ENCODE measurements around the gene GFRA1. TPM values are rescaled to one million over a fixed set of nuclear protein-coding genes. Genes with fewer than 3 reads are reported as not detected.

Gene GFRA1
- total RNA-seq, 1 experiment from 2014 or later, result 0.30 TPM

DNA sequence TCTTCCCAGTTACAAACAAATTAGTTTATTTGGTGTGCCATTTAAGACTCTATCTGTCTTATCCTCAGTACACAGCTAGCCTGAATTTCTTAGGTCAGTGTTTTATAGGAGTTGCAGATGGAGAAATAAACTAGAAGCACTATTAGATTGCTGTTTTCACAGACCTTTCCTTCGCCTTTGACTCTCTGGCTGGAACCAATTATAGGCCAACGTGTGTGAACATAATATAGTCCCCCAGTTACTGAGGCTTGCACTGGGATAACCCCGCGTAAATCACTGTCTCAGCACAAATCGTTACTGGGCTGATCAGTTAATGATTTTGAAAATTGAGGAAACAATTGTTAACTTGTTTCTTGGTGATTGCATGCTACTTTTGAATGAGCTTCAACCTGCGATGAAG is 233.4 kb downstream of the GFRA1 start:
- Histone ChIP-seq H3K9me2 (ENCODE audit: insufficient read depth) (no peaks in the 10 kb centered on the region), H3K9ac (ENCODE audit: low read length) (no peak overlapping the region), H3K36me3 (ENCODE audit: control insufficient read depth in 1 of 2, insufficient read depth in 2 of 2, low read length in 2 of 2) (no peaks in the 10 kb centered on the region), H3K9me3 (ENCODE audit: control insufficient read depth in 1 of 2, insufficient read depth in 1 of 2, low read depth in 1 of 2, low read length in 2 of 2) (no peaks in the 10 kb centered on the region), H3K27ac (ENCODE audit: low read depth, low read length) (no peak overlapping the region), H3K4me2 (ENCODE audit: low read length) (no peak overlapping the region), H3K4me1 (ENCODE audit: control insufficient read depth in 1 of 2, insufficient read depth in 2 of 2, low read length in 2 of 2) (no peaks in the 10 kb centered on the region), H3K79me2 (ENCODE audit: insufficient read depth, low read length) (no peaks in the 10 kb centered on the region), H3K4me3 (replicated peaks in 1 of 2; ENCODE audit: low read depth in 1 of 2, low read length in 2 of 2) (no peak overlapping the region), H3K27me3 (ENCODE audit: insufficient read depth, low read length) (peaks cover 4% of the 10 kb centered on the region; the same call in 1 of the 2 replicates), H4K20me1 (ENCODE audit: insufficient read depth) (no peaks in the 10 kb centered on the region), H2AFZ (ENCODE audit: low read depth, low read length, poor library complexity, severe bottlenecking) (no peak overlapping the region)
- no peak for ATAC-seq
- BruUV-seq (replicated peaks), result no TSS peak
- CTCF ChIA-PET, result no interaction called here
- POLR2A ChIA-PET, result no interaction called here
- RAD21 ChIA-PET (ENCODE audit: low non-redundant PET in 1 of 2, low total read pairs in 2 of 2, uncharacterized antibody in 2 of 2, unreplicated experiment in 2 of 2), result no interaction called here
- intact Hi-C loops (cut with micrococcal nuclease), result no loop called here
- DNase-seq (ENCODE audit: low read depth, low spot score), result no peak
- TF ChIP-seq SRF (IDR thresholded peaks at IDR 0.05; ENCODE audit: low read depth) (no peak), SIN3A (IDR thresholded peaks at IDR 0.05; ENCODE audit: low read depth) (no peak), POLR2A (IDR thresholded peaks at IDR 0.05; ENCODE audit: borderline replicate concordance, extremely low read depth, insufficient read depth, insufficient read length) (no peak), CBX3 (IDR thresholded peaks at IDR 0.05; ENCODE audit: low read depth) (no peak), ZNF274 (IDR thresholded peaks at IDR 0.05; ENCODE audit: low read depth, low read length) (no peak), ELF1 (IDR thresholded peaks at IDR 0.05; ENCODE audit: borderline replicate concordance, low read depth) (no peak), SP1 (IDR thresholded peaks at IDR 0.05; ENCODE audit: low read depth) (no peak), CEBPB (IDR thresholded peaks at IDR 0.05; ENCODE audit: low read depth) (no peak), EGR1 (IDR thresholded peaks at IDR 0.05; ENCODE audit: low read depth) (no peak), EZH2 (IDR thresholded peaks at IDR 0.05) (no peak), RAD21 (IDR thresholded peaks at IDR 0.05; ENCODE audit: low read depth) (no peak)
- TF ChIP-seq, protein P1, sequence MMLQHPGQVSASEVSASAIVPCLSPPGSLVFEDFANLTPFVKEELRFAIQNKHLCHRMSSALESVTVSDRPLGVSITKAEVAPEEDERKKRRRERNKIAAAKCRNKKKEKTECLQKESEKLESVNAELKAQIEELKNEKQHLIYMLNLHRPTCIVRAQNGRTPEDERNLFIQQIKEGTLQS (IDR thresholded peaks at IDR 0.05), result no peak
- TF ChIP-seq, protein P2, sequence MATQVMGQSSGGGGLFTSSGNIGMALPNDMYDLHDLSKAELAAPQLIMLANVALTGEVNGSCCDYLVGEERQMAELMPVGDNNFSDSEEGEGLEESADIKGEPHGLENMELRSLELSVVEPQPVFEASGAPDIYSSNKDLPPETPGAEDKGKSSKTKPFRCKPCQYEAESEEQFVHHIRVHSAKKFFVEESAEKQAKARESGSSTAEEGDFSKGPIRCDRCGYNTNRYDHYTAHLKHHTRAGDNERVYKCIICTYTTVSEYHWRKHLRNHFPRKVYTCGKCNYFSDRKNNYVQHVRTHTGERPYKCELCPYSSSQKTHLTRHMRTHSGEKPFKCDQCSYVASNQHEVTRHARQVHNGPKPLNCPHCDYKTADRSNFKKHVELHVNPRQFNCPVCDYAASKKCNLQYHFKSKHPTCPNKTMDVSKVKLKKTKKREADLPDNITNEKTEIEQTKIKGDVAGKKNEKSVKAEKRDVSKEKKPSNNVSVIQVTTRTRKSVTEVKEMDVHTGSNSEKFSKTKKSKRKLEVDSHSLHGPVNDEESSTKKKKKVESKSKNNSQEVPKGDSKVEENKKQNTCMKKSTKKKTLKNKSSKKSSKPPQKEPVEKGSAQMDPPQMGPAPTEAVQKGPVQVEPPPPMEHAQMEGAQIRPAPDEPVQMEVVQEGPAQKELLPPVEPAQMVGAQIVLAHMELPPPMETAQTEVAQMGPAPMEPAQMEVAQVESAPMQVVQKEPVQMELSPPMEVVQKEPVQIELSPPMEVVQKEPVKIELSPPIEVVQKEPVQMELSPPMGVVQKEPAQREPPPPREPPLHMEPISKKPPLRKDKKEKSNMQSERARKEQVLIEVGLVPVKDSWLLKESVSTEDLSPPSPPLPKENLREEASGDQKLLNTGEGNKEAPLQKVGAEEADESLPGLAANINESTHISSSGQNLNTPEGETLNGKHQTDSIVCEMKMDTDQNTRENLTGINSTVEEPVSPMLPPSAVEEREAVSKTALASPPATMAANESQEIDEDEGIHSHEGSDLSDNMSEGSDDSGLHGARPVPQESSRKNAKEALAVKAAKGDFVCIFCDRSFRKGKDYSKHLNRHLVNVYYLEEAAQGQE (IDR thresholded peaks at IDR 0.05; ENCODE audit: low read depth), result no peak
- TF ChIP-seq, protein P3, sequence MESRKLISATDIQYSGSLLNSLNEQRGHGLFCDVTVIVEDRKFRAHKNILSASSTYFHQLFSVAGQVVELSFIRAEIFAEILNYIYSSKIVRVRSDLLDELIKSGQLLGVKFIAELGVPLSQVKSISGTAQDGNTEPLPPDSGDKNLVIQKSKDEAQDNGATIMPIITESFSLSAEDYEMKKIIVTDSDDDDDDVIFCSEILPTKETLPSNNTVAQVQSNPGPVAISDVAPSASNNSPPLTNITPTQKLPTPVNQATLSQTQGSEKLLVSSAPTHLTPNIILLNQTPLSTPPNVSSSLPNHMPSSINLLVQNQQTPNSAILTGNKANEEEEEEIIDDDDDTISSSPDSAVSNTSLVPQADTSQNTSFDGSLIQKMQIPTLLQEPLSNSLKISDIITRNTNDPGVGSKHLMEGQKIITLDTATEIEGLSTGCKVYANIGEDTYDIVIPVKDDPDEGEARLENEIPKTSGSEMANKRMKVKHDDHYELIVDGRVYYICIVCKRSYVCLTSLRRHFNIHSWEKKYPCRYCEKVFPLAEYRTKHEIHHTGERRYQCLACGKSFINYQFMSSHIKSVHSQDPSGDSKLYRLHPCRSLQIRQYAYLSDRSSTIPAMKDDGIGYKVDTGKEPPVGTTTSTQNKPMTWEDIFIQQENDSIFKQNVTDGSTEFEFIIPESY (IDR thresholded peaks at IDR 0.05; ENCODE audit: extremely low read depth, insufficient replicate concordance, low read length), result no peak
